Panc1 (cell line): ENCODE results near the gene CCDC197. TPM values are rescaled to one million over a fixed set of nuclear protein-coding genes. Genes with fewer than 3 reads are reported as not detected.

Source experiments
- ATAC-seq: fragments of 200-7000 bp; cut with Tn5 transposase; 2 replicates; pipeline ENCODE4 v1.9.1; 2020; ENCODE audit warnings: mild to moderate bottlenecking, moderate library complexity
- BruUV-seq: library from RNA; stranded (reverse); fragments of 400-500 nt; replicated peaks from 2 replicates; lab custom pipeline; 2021; lab: Mats Ljungman, UMichigan
- CTCF ChIA-PET: fragments of 300-600 bp; sonication (Branson Sonifier 250); formaldehyde crosslinking; loops from one replicate; lab custom pipeline; 2022; ENCODE audit warnings: antibody characterized with exemption; lab: Charles Lee
- POLR2A ChIA-PET: fragments of 300-600 bp; sonication (Branson Sonifier 250); formaldehyde crosslinking; loops from one replicate; lab custom pipeline; 2022; ENCODE audit warnings: antibody characterized with exemption; lab: Charles Lee
- DNase-seq: peaks from one replicate; pipeline ENCODE4 v3.0.0-alpha.2; 2010; ENCODE audit warnings: low read depth, low spot score
- H3K27ac ChIP-seq: 2 replicates; pipeline ENCODE4 v1.5.1; 2011; ENCODE audit warnings: mild to moderate bottlenecking, low read length, inconsistent platforms
- H3K27me3 ChIP-seq: fragments of 200-500 bp; sonication (Bioruptor generic); 2 replicates; pipeline ENCODE4 v1.6.0; 2014; ENCODE audit warnings: low read length, inconsistent platforms; ENCODE audit not compliant: control insufficient read depth, insufficient read depth
- H3K36me3 ChIP-seq: fragments of 200-500 bp; sonication (Bioruptor generic); 2 replicates; pipeline ENCODE4 v1.5.1; 2014; ENCODE audit warnings: inconsistent platforms, mild to moderate bottlenecking, low read length, moderate library complexity; ENCODE audit not compliant: control insufficient read depth, insufficient read depth
- H3K4me1 ChIP-seq: 2 replicates; pipeline ENCODE4 v1.5.1; 2011; ENCODE audit warnings: inconsistent platforms, mild to moderate bottlenecking, low read length, moderate library complexity; ENCODE audit not compliant: control insufficient read depth, insufficient read depth
- H3K4me3 ChIP-seq, 2 experiments: 2 replicates each; pipeline ENCODE4 v1.5.1; 2011 to 2012; ENCODE audit warnings: low read depth in 2 of 2, low read length in 2 of 2, mild to moderate bottlenecking in 2 of 2, inconsistent platforms in 1 of 2, moderate library complexity in 1 of 2
- H3K9me3 ChIP-seq: fragments of 200-500 bp; sonication (Bioruptor generic); 2 replicates; pipeline ENCODE4 v1.5.1; 2014; ENCODE audit warnings: low read depth, mild to moderate bottlenecking, inconsistent platforms, low read length, moderate library complexity; ENCODE audit not compliant: control insufficient read depth, insufficient read depth
- CTCF ChIP-seq: fragments of 450-650 bp; IDR thresholded peaks from 2 replicates; pipeline ENCODE4 v1.5.1; 2017; ENCODE audit warnings: mild to moderate bottlenecking
- POLR2AphosphoS5 ChIP-seq: IDR thresholded peaks from 2 replicates; pipeline ENCODE4 v1.6.1; 2012; ENCODE audit warnings: mild to moderate bottlenecking, low read depth, low read length, moderate library complexity
- REST ChIP-seq, 2 experiments: IDR thresholded peaks; 2 replicates each; pipeline ENCODE4 v1.6.1; 2011 to 2012; ENCODE audit warnings: low read depth in 2 of 2, control low read depth in 1 of 2, low read length in 1 of 2, mild to moderate bottlenecking in 1 of 2, moderate library complexity in 1 of 2; ENCODE audit not compliant: insufficient read depth in 1 of 2
- SIN3A ChIP-seq: IDR thresholded peaks from 2 replicates; pipeline ENCODE4 v1.6.1; 2012; ENCODE audit warnings: low read depth, mild to moderate bottlenecking, low read length, moderate library complexity, borderline replicate concordance; ENCODE audit not compliant: insufficient read depth
- TCF7L2 ChIP-seq: IDR thresholded peaks from 2 replicates; pipeline ENCODE4 v1.6.1; 2011; ENCODE audit warnings: mild to moderate bottlenecking, low read depth, low read length, inconsistent platforms
- in situ Hi-C: cut with HindIII; loops from 2 replicates; pipeline ENCODE4 v1.10.0; 2016; ENCODE audit warnings: low sequenced_read_pairs, low pct_unique_long_range_greater_than_20kb
- intact Hi-C: fragments of 100-400 bp; cut with micrococcal nuclease; formaldehyde crosslinking; loops from one replicate; pipeline ENCODE4 v1.10.0; 2022; ENCODE audit not compliant: unreplicated experiment
- total RNA-seq: library from RNA; stranded (reverse); gene quantifications from one replicate; pipeline ENCODE4 v1.2.1, GENCODE V29; 2021; ENCODE audit not compliant: unreplicated experiment

The CCDC197 gene
- total RNA-seq, 1 experiment from 2014 or later, result not detected

GRCh38 chr14:93957751-93958566 lies 39.1 kb upstream of the CCDC197 start:
- intact Hi-C loops (no loop called here), in situ Hi-C loops (no loop called here)
- POLR2A ChIA-PET, result no interaction called here
- no peak overlapping the region for H3K4me3 ChIP-seq
- BruUV-seq, result no TSS peak
- H3K9me3 ChIP-seq, result no peaks in the 10 kb centered on the region
- H3K4me1 ChIP-seq, result peaks cover 37% of the 10 kb centered on the region
- no peaks in the 10 kb centered on the region for H3K27me3 ChIP-seq
- TF ChIP-seq POLR2AphosphoS5 (no peak), TCF7L2 (no peak), SIN3A (no peak), CTCF (no peak), REST (IDR thresholded peaks at IDR 0.05; ENCODE audit: insufficient read depth in 1 of 2, low read depth in 2 of 2, low read length in 1 of 2) (no peak)
- no peaks in the 10 kb centered on the region for H3K36me3 ChIP-seq
- no peak for ATAC-seq
- CTCF ChIA-PET, result no interaction called here
- DNase-seq, result no peak
- peak overlapping the region; percentile 77 for H3K27ac ChIP-seq

- peaks cover 40% of the 10 kb centered on the region for H3K4me1 ChIP-seq
- in situ Hi-C loops (no loop called here), intact Hi-C loops (no loop called here)
- H3K36me3 ChIP-seq, result no peaks in the 10 kb centered on the region
- no peak for DNase-seq
- peak overlapping the region; percentile 77 for H3K27ac ChIP-seq
- no peaks in the 10 kb centered on the region for H3K27me3 ChIP-seq
- TF ChIP-seq CTCF, result no peak
- no peak for TF ChIP-seq POLR2AphosphoS5
- no peak for TF ChIP-seq SIN3A
- no peak for TF ChIP-seq TCF7L2
- no peak for TF ChIP-seq REST (IDR thresholded peaks at IDR 0.05; ENCODE audit: insufficient read depth in 1 of 2, low read depth in 2 of 2, low read length in 1 of 2)
- ChIA-PET POLR2A (no interaction called here), CTCF (interaction anchor here (1.5 kb wide), 1 partner anchor 19 kb away, joined by 7 read pairs; no protein-coding TSS in a partner anchor)
- ATAC-seq, result no peak
- no peak overlapping the region for H3K4me3 ChIP-seq
- BruUV-seq, result no TSS peak
- no peaks in the 10 kb centered on the region for H3K9me3 ChIP-seq
These were observed 38.4 kb upstream of the CCDC197 start for GRCh38 chr14:93958567-93959238.
